T47D (cell line): ENCODE results near the gene POLH.
"Not testable (repeated sequence)": the region's sequence is repeated elsewhere in the genome, so short reads cannot be mapped to it uniquely, and the experiment has no call there.

ENCODE experiments used
- DNase-seq, 2 experiments: peaks; one replicate each; pipeline versions ENCODE4 v3.0.0 to v3.0.0-alpha.2; 2011 to 2012; ENCODE audit warnings: low read depth in 1 of 2, low spot score in 1 of 2
- JUND ChIP-seq: IDR thresholded peaks from 2 replicates; pipeline ENCODE4 v1.6.1; 2012; ENCODE audit warnings: low read depth
- in situ Hi-C: cut with HindIII; loops from 2 replicates; pipeline ENCODE4 v1.10.0; 2016; ENCODE audit warnings: low sequenced_read_pairs, low pct_unique_long_range_greater_than_20kb

Gene POLH

GRCh38 chr6:43648248-43648647 lies 72.3 kb downstream of the POLH start:
- in situ Hi-C loops: no loop called here
- DNase-seq: no peak
- no peak for TF ChIP-seq JUND

- DNase-seq, in situ Hi-C loops: not testable (repeated sequence)
These were observed 76.8 kb downstream of the POLH start for GRCh38 chr6:43652822-43653221.

GRCh38 chr6:43657221-43657802 lies 81.3 kb downstream of the POLH start:
- TF ChIP-seq JUND: no peak
- no peak for DNase-seq
- in situ Hi-C loops: no loop called here

GRCh38 chr6:43658161-43658560 lies 82.2 kb downstream of the POLH start:
- no peak for DNase-seq
- no peak for TF ChIP-seq JUND
- in situ Hi-C loops: no loop called here

- DNase-seq, in situ Hi-C loops: not testable (repeated sequence)
These were observed 87.0 kb downstream of the POLH start for GRCh38 chr6:43662948-43663347.
